Vagina (tissue), 2 donors: Measurements from ENCODE around the gene STX7. TPM values are rescaled to one million over a fixed set of nuclear protein-coding genes. Genes with fewer than 3 reads are reported as not detected.

Source experiments
- DNase-seq, 2 donors: peaks; one replicate each; pipeline ENCODE4 v3.0.0-alpha.2; 2017; ENCODE audit errors: extremely low spot score in 2 of 2
- H3K27ac ChIP-seq: fragments of 200-600 bp; sonication (generic); one replicate; pipeline ENCODE4 v1.5.1; 2019
- H3K27me3 ChIP-seq: fragments of 200-600 bp; sonication (generic); one replicate; pipeline ENCODE4 v1.5.1; 2019
- H3K36me3 ChIP-seq, 2 donors: fragments of 200-600 bp; sonication (generic); one replicate each; pipeline ENCODE4 v1.5.1; 2017 to 2019
- H3K4me1 ChIP-seq: fragments of 200-600 bp; sonication (generic); one replicate; pipeline ENCODE4 v1.5.1; 2019
- H3K4me3 ChIP-seq, 2 donors: fragments of 200-600 bp; sonication (generic); 1 replicate in 1 of 2; 2 replicates in 1 of 2; pipeline ENCODE4 v1.5.1; 2016 to 2019
- H3K9me3 ChIP-seq: fragments of 200-600 bp; sonication (generic); one replicate; pipeline ENCODE4 v1.5.1; 2019
- POLR2A ChIP-seq, 2 donors: fragments of 450-650 bp; IDR thresholded peaks; one replicate each; pipeline ENCODE4 v1.6.1; 2017; ENCODE audit warnings: antibody characterized with exemption in 2 of 2, mild to moderate bottlenecking in 2 of 2, moderate library complexity in 2 of 2
- POLR2AphosphoS5 ChIP-seq, 2 donors: sonication (generic); formaldehyde crosslinking; IDR thresholded peaks; one replicate each; pipeline ENCODE4 v1.9.0; 2017; ENCODE audit warnings: antibody characterized with exemption in 2 of 2, mild to moderate bottlenecking in 2 of 2, low read depth in 1 of 2; ENCODE audit not compliant: insufficient read depth in 1 of 2
- intact Hi-C: fragments of 100-400 bp; cut with DNase I; formaldehyde crosslinking; loops from one replicate; pipeline ENCODE4 v1.15.1; 2023
- total RNA-seq: library from RNA; depleted of rRNA; stranded (reverse); fragments of >200 nt; gene quantifications from one replicate; pipeline ENCODE4 v1.2.3, GENCODE V29; 2016
- TF ChIP-seq, protein P1 (sequence below), 3 experiments: fragments of 450-650 bp in 2 of 3; fragments of 200-600 bp in 1 of 3; sonication (generic) in 1 of 3; IDR thresholded peaks; one replicate each; pipeline ENCODE4 v1.5.1; 2017 to 2019; ENCODE audit warnings: antibody characterized with exemption in 3 of 3, mild to moderate bottlenecking in 2 of 3, moderate library complexity in 2 of 3

Gene STX7
- total RNA-seq, 1 donor from 2014 or later, result 26.8 TPM

DNA sequence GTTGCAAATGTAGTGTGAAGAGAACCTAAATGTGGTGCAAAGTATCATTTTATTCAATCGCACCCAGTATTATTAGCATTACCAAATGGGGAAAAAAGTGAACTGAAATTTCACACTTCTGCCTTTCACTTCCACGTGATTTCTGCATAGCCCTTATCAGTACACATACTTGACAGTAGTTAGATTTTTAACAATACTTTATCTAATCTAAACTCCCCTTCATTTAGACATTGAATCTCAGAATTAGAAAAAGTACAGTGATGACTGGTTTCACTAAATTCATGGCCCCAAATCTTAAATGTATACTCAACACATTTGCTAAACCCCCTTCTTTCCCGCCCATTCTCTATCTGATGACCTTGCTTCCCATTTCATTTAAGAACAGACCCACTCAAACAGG, 14.3 kb downstream of the STX7 start:
- no peak overlapping the region for H3K4me3 ChIP-seq
- TF ChIP-seq POLR2A (IDR thresholded peaks at IDR 0.05) (no peak), POLR2AphosphoS5 (IDR thresholded peaks at IDR 0.05; ENCODE audit: insufficient read depth in 1 of 2, low read depth in 1 of 2) (no peak)
- TF ChIP-seq, protein P1, sequence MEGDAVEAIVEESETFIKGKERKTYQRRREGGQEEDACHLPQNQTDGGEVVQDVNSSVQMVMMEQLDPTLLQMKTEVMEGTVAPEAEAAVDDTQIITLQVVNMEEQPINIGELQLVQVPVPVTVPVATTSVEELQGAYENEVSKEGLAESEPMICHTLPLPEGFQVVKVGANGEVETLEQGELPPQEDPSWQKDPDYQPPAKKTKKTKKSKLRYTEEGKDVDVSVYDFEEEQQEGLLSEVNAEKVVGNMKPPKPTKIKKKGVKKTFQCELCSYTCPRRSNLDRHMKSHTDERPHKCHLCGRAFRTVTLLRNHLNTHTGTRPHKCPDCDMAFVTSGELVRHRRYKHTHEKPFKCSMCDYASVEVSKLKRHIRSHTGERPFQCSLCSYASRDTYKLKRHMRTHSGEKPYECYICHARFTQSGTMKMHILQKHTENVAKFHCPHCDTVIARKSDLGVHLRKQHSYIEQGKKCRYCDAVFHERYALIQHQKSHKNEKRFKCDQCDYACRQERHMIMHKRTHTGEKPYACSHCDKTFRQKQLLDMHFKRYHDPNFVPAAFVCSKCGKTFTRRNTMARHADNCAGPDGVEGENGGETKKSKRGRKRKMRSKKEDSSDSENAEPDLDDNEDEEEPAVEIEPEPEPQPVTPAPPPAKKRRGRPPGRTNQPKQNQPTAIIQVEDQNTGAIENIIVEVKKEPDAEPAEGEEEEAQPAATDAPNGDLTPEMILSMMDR (IDR thresholded peaks at IDR 0.05), result no peak
- no peak overlapping the region for H3K27ac ChIP-seq
- peaks cover 39% of the 10 kb centered on the region for H3K4me1 ChIP-seq
- H3K9me3 ChIP-seq, result no peaks in the 10 kb centered on the region
- no peak for DNase-seq
- peaks cover 0 to 22% of the 10 kb centered on the region in 2 donors for H3K36me3 ChIP-seq
- H3K27me3 ChIP-seq, result no peaks in the 10 kb centered on the region
- intact Hi-C loops, result no loop called here

DNA sequence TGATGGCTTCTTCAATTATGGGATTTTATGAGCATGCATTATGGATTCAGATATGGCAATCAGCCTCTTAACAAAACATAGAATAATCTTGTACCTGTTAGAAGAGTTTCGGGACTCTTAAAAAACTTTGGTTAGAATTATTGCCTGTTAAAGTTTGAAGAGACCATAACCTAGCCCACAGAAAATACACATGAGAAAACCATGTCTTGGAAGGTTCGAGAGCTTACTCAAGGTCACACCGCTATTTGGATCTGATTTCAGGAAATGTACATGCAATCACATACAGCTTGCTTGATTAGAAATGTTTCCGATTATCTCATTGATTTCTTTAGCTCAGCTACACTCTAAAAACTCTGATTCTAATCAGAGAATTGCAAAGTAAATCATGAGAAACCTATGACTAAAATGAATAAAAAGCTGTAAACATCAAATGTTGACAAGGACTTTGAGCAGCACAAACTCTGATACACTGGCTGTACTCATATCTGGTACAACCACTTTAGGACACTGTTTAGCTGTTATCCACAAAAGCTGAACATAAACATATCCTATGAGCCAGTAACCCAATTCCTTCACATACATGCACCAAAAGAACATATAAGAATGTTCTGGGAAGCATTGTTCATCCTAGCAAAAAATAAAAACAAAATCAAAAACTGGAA, 16.3 kb downstream of the STX7 start:
- Histone ChIP-seq H3K4me3 (no peak overlapping the region), H3K36me3 (peaks cover 0 to 10% of the 10 kb centered on the region in 2 donors), H3K27me3 (no peaks in the 10 kb centered on the region), H3K27ac (no peak overlapping the region), H3K4me1 (peaks cover 44% of the 10 kb centered on the region), H3K9me3 (no peaks in the 10 kb centered on the region)
- DNase-seq, result no peak
- intact Hi-C loops, result no loop called here
- TF ChIP-seq, protein P1 (IDR thresholded peaks at IDR 0.05), result no peak
- no peak for TF ChIP-seq POLR2AphosphoS5 (IDR thresholded peaks at IDR 0.05; ENCODE audit: insufficient read depth in 1 of 2, low read depth in 1 of 2)
- no peak for TF ChIP-seq POLR2A (IDR thresholded peaks at IDR 0.05)

DNA sequence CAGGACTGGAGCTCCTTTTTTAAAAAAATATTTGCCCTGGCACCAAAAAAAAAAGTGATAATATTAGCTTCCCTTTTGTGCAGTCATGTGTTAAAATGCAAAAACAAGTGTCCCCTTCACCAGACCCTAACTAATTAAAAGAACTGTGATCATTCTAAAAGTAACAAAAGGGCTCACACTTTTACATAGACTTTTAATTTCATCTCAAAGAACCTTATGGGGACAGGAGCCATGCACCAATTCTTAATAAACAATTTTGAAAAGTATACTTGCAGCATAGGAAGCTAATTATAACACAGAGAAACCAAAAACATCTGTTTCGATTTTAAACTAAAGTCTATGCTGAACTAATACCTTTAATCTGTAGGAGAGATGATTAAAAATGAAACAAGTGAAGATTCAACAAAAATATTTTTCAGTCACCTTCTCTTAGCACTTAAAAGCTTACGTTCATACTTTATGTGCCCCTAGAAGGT, 17.3 kb downstream of the STX7 start:
- H3K27ac ChIP-seq, result no peak overlapping the region
- H3K9me3 ChIP-seq, result no peaks in the 10 kb centered on the region
- H3K4me3 ChIP-seq, result no peak overlapping the region
- intact Hi-C loops, result no loop called here
- DNase-seq, result no peak
- TF ChIP-seq, protein P1 (IDR thresholded peaks at IDR 0.05), result no peak
- no peak for TF ChIP-seq POLR2A (IDR thresholded peaks at IDR 0.05)
- TF ChIP-seq POLR2AphosphoS5 (IDR thresholded peaks at IDR 0.05; ENCODE audit: insufficient read depth in 1 of 2, low read depth in 1 of 2), result no peak
- H3K4me1 ChIP-seq, result peaks cover 54% of the 10 kb centered on the region
- peaks cover 0 to 5% of the 10 kb centered on the region in 2 donors for H3K36me3 ChIP-seq
- H3K27me3 ChIP-seq, result no peaks in the 10 kb centered on the region

DNA sequence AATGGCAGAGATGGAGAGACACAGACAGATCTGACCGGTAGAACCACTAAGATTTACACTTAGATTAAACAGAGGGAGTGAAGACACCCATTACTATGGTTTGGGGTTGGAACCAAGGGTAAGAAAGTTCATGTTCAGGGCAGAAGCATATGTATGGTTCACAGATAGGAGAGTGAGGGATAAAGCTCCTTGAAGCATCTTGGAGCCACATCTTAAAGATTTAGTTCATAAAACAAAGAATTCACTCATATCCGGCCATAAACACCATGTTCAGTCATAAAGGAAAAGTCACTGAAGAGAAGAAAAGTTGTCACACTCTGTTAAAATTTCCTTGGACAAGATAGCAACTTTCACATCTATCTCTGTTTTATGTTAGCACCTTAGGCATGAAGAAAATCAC, 18.0 kb downstream of the STX7 start:
- Histone ChIP-seq H3K9me3 (no peaks in the 10 kb centered on the region), H3K27ac (no peak overlapping the region), H3K36me3 (no peaks in the 10 kb centered on the region), H3K27me3 (no peaks in the 10 kb centered on the region), H3K4me1 (peaks cover 55% of the 10 kb centered on the region), H3K4me3 (no peak overlapping the region)
- no peak for DNase-seq
- intact Hi-C loops, result no loop called here
- TF ChIP-seq POLR2AphosphoS5 (IDR thresholded peaks at IDR 0.05; ENCODE audit: insufficient read depth in 1 of 2, low read depth in 1 of 2), result no peak
- TF ChIP-seq, protein P1 (IDR thresholded peaks at IDR 0.05), result no peak
- TF ChIP-seq POLR2A (IDR thresholded peaks at IDR 0.05), result no peak

DNA sequence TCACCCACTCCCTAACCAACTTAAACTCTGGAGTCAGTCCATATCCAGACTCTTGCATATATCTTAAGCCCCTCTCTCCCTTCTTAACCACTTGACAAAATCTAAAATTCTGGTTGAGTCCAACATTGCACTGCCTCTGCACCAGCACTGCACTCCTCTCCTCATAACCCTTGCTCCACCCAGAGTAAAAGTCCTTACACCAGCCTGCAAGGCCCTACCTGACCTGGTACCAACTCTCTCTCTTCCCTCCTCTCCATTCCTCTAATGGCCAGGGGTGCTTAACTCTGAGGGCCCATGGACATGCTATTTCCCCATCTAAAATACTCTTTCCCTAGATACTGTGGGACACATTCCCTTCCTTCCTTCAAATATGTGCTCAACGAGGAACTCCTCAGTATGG, 21.0 kb downstream of the STX7 start:
- no peak for TF ChIP-seq POLR2A (IDR thresholded peaks at IDR 0.05)
- no peaks in the 10 kb centered on the region for H3K9me3 ChIP-seq
- H3K4me1 ChIP-seq, result peaks cover 45% of the 10 kb centered on the region
- H3K27me3 ChIP-seq, result no peaks in the 10 kb centered on the region
- H3K27ac ChIP-seq, result no peak overlapping the region
- no peaks in the 10 kb centered on the region for H3K36me3 ChIP-seq
- H3K4me3 ChIP-seq, result no peak overlapping the region
- intact Hi-C loops, result no loop called here
- DNase-seq, result no peak
